Measurements from ENCODE around the gene GCK. TPM values are rescaled to one million over a fixed set of nuclear protein-coding genes. Genes with fewer than 3 reads are reported as not detected.

The GCK gene
- total RNA-seq, 1 donor from 2014 or later: not detected

DNA sequence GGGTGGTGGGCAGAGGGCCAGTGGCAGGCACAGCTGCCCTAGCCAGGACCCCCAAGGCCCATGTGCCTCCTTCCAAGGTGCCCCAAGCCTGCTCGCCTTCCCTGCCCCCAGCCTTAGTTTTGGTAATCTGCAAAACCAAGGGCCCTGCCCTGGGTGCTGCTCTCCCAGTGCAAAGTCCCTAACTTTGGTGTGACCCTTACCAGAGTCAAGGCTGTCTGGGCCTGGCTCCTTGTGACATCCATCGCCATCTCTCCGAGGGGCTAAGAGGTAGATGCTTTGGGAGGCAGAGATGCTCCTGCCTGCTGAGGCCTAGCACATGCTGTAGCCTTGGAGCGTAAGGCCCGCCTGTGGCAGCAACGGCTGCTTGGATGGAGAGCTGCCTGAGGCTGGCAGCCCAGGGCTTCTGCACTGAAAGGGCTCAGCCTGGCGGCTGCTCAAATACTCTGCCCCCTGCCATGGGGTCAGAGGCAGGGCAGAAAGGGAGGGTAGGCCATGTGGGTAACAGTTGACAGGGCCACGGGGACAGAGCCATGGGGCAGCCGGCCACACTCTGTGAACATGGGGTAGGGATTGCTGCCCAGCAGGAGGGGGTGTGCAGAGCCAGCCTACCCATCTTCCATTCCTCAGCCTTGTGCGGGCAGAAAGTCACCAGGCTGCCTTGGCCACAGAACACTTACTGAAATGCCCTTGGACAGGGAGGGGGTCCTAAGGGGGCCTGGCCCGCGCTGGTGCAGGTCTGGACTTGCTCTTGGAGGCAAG, 30.2 kb downstream of the GCK start:
- H3K9me3 Mint-ChIP-seq (ENCODE audit: unreplicated experiment): no peaks in the 10 kb centered on the region
- H3K27ac Mint-ChIP-seq (ENCODE audit: unreplicated experiment): no peak overlapping the region
- DNase-seq (ENCODE audit: extremely low spot score, unreplicated experiment): no peak
- H3K4me1 Mint-ChIP-seq (ENCODE audit: unreplicated experiment): peaks cover 24% of the 10 kb centered on the region
- no peaks in the 10 kb centered on the region for H3K27me3 Mint-ChIP-seq (ENCODE audit: unreplicated experiment)
- TF ChIP-seq, protein P1, sequence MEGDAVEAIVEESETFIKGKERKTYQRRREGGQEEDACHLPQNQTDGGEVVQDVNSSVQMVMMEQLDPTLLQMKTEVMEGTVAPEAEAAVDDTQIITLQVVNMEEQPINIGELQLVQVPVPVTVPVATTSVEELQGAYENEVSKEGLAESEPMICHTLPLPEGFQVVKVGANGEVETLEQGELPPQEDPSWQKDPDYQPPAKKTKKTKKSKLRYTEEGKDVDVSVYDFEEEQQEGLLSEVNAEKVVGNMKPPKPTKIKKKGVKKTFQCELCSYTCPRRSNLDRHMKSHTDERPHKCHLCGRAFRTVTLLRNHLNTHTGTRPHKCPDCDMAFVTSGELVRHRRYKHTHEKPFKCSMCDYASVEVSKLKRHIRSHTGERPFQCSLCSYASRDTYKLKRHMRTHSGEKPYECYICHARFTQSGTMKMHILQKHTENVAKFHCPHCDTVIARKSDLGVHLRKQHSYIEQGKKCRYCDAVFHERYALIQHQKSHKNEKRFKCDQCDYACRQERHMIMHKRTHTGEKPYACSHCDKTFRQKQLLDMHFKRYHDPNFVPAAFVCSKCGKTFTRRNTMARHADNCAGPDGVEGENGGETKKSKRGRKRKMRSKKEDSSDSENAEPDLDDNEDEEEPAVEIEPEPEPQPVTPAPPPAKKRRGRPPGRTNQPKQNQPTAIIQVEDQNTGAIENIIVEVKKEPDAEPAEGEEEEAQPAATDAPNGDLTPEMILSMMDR (IDR thresholded peaks at IDR 0.05): no peak
- H3K4me3 Mint-ChIP-seq (ENCODE audit: unreplicated experiment): no peak overlapping the region
- no peaks in the 10 kb centered on the region for H3K36me3 Mint-ChIP-seq (ENCODE audit: unreplicated experiment)

DNA sequence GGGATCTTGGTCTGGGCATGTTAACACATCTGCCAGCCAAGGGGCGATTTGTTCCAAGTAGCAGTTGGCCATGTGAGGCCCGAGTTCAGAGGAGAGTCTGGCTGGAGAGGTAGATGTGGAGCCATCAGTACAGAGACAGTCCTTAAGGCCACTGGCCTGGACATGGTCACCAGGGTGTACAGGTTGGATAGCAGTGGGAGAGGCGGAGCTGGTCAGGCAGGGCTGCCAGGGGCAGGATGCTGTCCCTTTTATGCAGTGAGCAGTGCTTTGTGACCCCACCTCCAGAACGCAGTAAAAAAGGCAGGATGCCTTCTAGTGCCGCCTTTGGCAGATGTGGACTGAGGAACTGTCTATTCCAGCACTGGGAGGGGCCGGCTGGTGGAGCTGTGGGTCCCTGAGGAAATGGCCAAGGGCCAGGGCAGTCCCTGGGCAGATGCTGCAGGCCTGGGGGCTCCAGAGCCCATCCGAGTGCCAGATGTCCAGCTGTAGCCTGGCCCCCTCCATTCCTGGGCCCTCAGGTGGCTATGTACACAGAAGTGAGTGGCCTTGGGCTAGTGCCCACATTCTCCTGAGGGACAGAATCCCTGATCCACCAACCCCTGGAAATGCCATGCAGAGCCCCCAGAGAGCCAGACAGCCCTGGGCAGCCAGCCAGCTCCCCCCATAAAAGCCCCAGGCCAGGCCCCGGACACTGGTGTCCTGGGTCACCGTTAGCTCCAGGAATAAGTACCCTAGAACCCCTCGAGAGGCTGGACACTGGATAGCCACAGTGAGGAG, 31.0 kb downstream of the GCK start:
- Mint-ChIP-seq H3K4me3 (ENCODE audit: unreplicated experiment) (no peak overlapping the region), H3K27ac (ENCODE audit: unreplicated experiment) (no peak overlapping the region), H3K36me3 (ENCODE audit: unreplicated experiment) (no peaks in the 10 kb centered on the region), H3K9me3 (ENCODE audit: unreplicated experiment) (no peaks in the 10 kb centered on the region), H3K4me1 (ENCODE audit: unreplicated experiment) (peaks cover 17% of the 10 kb centered on the region), H3K27me3 (ENCODE audit: unreplicated experiment) (no peaks in the 10 kb centered on the region)
- DNase-seq (ENCODE audit: extremely low spot score, unreplicated experiment): no peak
- TF ChIP-seq, protein P1 (IDR thresholded peaks at IDR 0.05): no peak

DNA sequence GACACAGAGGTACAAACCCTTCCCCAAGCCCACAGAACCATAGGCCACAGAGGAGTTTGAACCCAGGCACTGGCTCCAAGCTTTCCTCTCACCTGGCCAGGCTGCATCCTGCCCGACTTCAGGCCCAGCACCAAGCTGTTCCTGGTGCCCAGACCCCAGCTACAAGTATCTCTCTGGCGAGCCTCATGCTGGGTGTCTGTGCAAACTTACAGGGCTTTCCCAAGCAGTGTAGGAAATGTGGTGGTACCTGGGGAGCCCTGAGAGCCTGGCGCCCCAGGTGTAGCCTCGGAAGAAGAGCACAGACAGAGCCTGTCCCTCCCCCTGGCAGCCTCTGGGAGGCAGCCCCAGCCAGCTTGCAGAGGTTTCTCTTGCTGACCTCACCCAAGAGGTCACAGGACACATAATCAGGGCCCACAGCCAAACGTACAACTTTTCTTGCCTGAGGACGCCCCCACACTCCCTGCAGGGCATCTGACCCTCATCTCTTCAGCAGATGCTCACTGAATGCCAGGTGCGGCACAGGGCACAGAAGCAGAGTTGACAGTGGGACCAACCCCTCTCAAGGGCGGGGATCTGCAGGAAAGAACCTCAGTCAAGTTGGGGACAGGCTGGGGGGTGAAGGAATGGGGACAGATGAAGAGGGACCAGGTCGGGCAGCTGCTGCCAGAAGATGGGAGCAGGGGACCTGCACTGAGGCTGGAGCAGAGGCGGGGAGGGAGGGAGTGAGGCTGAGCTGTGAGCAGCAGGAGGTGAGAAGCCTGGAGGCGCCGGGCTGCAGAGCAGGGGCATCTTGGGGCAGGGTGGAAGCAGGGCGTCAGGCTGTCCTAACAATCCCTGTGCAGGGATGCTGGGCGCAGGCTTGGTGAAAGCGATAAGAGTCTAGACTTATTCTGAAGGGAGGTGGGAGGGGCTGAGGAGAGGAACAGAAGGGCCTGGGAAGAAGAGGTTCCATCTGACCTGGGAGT, 31.8 kb downstream of the GCK start:
- no peak overlapping the region for H3K4me3 Mint-ChIP-seq (ENCODE audit: unreplicated experiment)
- DNase-seq (ENCODE audit: extremely low spot score, unreplicated experiment): no peak
- peaks cover 8% of the 10 kb centered on the region for H3K4me1 Mint-ChIP-seq (ENCODE audit: unreplicated experiment)
- H3K9me3 Mint-ChIP-seq (ENCODE audit: unreplicated experiment): no peaks in the 10 kb centered on the region
- H3K36me3 Mint-ChIP-seq (ENCODE audit: unreplicated experiment): no peaks in the 10 kb centered on the region
- no peaks in the 10 kb centered on the region for H3K27me3 Mint-ChIP-seq (ENCODE audit: unreplicated experiment)
- H3K27ac Mint-ChIP-seq (ENCODE audit: unreplicated experiment): no peak overlapping the region
- TF ChIP-seq, protein P1 (IDR thresholded peaks at IDR 0.05): no peak

DNA sequence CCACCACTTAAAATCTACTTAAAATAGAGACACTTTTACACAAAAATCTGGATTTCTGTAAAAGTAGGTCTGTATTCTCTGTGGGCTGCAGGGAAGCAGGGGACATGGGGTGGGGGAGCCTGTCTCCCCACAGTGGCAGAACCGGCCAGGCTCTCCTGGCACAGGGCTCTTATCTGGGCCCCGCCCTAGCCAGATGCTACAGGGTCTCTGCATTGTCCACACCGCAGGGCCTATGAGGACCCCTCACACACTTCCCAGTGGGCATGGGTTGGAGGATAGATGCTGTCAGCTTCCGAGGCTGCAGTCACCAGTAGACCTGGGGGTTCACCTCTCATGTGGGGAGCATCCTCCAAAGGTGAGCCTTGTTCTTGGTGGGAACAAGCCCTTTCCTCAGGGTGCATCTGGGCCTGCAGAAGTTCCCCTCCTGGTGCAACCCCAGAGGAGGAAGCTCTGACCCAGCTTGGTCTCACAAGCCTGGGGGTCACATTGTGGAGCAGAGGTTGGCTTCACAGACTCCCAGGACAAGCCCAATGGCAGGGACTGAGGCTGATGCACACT, 32.7 kb downstream of the GCK start:
- Mint-ChIP-seq H3K36me3 (ENCODE audit: unreplicated experiment) (no peaks in the 10 kb centered on the region), H3K4me3 (ENCODE audit: unreplicated experiment) (no peak overlapping the region)

More for the DNA sequence above, 32.7 kb downstream of the GCK start:
- Mint-ChIP-seq H3K27me3 (ENCODE audit: unreplicated experiment) (no peaks in the 10 kb centered on the region), H3K27ac (ENCODE audit: unreplicated experiment) (no peak overlapping the region), H3K4me1 (ENCODE audit: unreplicated experiment) (peaks cover 5% of the 10 kb centered on the region), H3K9me3 (ENCODE audit: unreplicated experiment) (no peaks in the 10 kb centered on the region)
- TF ChIP-seq, protein P1 (IDR thresholded peaks at IDR 0.05): no peak
- DNase-seq (ENCODE audit: extremely low spot score, unreplicated experiment): no peak
